Fibroblast of lung (primary cell): ENCODE data around the gene KDM2A.

Experiments used
- CTCF ChIP-seq, 2 donors: IDR thresholded peaks in 1 of 2; conservative IDR thresholded peaks in 1 of 2; 1 replicate in 1 of 2; 2 replicates in 1 of 2; pipeline ENCODE4 v1.5.1; 2011 to 2012; ENCODE audit warnings: low read length in 2 of 2, control low read depth in 1 of 2, inconsistent platforms in 1 of 2, low read depth in 1 of 2, mild to moderate bottlenecking in 1 of 2
- EZH2 ChIP-seq: IDR thresholded peaks from 2 replicates; pipeline ENCODE4 v1.5.1; 2012; ENCODE audit warnings: low read length, control low read depth, mild to moderate bottlenecking; ENCODE audit errors: missing control alignments

- TF ChIP-seq CTCF (conservative IDR thresholded peaks at IDR 0.05 in 1 of 2, IDR thresholded peaks at IDR 0.05 in 1 of 2; ENCODE audit: low read depth in 1 of 2, low read length in 2 of 2) (no peak), EZH2 (no peak)
Observed at GRCh38 chr11:67211656-67212436, 92.8 kb downstream of the KDM2A start.
